HCT116 (cell line): ENCODE results near the gene LRRC75A. TPM values are rescaled to one million over a fixed set of nuclear protein-coding genes. Genes with fewer than 3 reads are reported as not detected.

ENCODE experiments used
- ATAC-seq: fragments of 200-7000 bp; cut with Tn5 transposase; 2 replicates; pipeline ENCODE4 v1.9.1; 2020; ENCODE audit warnings: mild to moderate bottlenecking, moderate library complexity
- BruUV-seq: library from RNA; stranded (reverse); fragments of 400-500 nt; replicated peaks from 2 replicates; lab custom pipeline; 2021; lab: Mats Ljungman, UMichigan
- CTCF ChIA-PET: fragments of 300-600 bp; sonication (Branson Sonifier 250); formaldehyde crosslinking; loops from one replicate; lab custom pipeline; 2021; ENCODE audit warnings: antibody characterized with exemption; lab: Charles Lee
- POLR2A ChIA-PET: fragments of 300-600, 350-600 bp; sonication (Branson Sonifier 250); formaldehyde crosslinking; loops from one replicate; lab custom pipeline; 2021; ENCODE audit warnings: antibody characterized with exemption; lab: Charles Lee
- RAD21 ChIA-PET, 2 experiments: fragments of 300-600 bp; sonication (Branson Sonifier 250); formaldehyde crosslinking; loops; one replicate each; lab custom pipeline; 2023; ENCODE audit warnings: low total read pairs in 2 of 2; ENCODE audit not compliant: uncharacterized antibody in 2 of 2, unreplicated experiment in 2 of 2, low non-redundant PET in 1 of 2; lab: Charles Lee
- DNase-seq: peaks from one replicate; pipeline ENCODE4 v3.0.0-alpha.2; 2010; ENCODE audit warnings: low read depth, low spot score
- H2AFZ ChIP-seq: fragments of 200-600 bp; shearing (Covaris generic), sonication (generic); 2 replicates; pipeline ENCODE4 v1.6.1; 2017; ENCODE audit warnings: low read depth, mixed run types, mixed read lengths, antibody characterized with exemption, low read length; ENCODE audit not compliant: poor library complexity, severe bottlenecking
- H3K27ac ChIP-seq: 2 replicates; pipeline ENCODE4 v1.5.1; 2012; ENCODE audit warnings: low read depth, low read length
- H3K27me3 ChIP-seq: fragments of 200-600 bp; sonication (generic); 2 replicates; pipeline ENCODE4 v1.6.1; 2016; ENCODE audit warnings: mixed run types, low read length, mixed read lengths; ENCODE audit not compliant: insufficient read depth
- H3K36me3 ChIP-seq, 2 experiments: fragments of 200-500 bp in 1 of 2; fragments of 200-600 bp in 1 of 2; sonication (Bioruptor generic) in 1 of 2; sonication (generic) in 1 of 2; 2 replicates each; pipeline versions ENCODE4 v1.5.1 to v1.6.1; 2014 to 2016; ENCODE audit warnings: low read length in 2 of 2, inconsistent platforms in 1 of 2, mixed read lengths in 1 of 2, mixed run types in 1 of 2; ENCODE audit not compliant: insufficient read depth in 2 of 2, control insufficient read depth in 1 of 2
- H3K4me1 ChIP-seq, 2 experiments: fragments of 200-600 bp in 1 of 2; sonication (generic) in 1 of 2; 2 replicates each; pipeline versions ENCODE4 v1.5.1 to v1.6.1; 2012 to 2017; ENCODE audit warnings: low read length in 2 of 2, inconsistent platforms in 1 of 2, mild to moderate bottlenecking in 1 of 2, mixed read lengths in 1 of 2, mixed run types in 1 of 2, moderate library complexity in 1 of 2; ENCODE audit not compliant: insufficient read depth in 2 of 2, control insufficient read depth in 1 of 2
- H3K4me2 ChIP-seq: fragments of 200-600 bp; sonication (generic); 2 replicates; pipeline ENCODE4 v1.6.1; 2017; ENCODE audit warnings: mixed run types, low read length, mixed read lengths
- H3K4me3 ChIP-seq, 2 experiments: fragments of 200-600 bp in 1 of 2; sonication (generic) in 1 of 2; replicated peaks in 1 of 2; 2 replicates each; pipeline ENCODE4 v1.5.1; 2011 to 2016; ENCODE audit warnings: low read length in 2 of 2, control low read depth in 1 of 2, low read depth in 1 of 2, mild to moderate bottlenecking in 1 of 2, mixed read lengths in 1 of 2, mixed run types in 1 of 2
- H3K79me2 ChIP-seq: fragments of 200-600 bp; sonication (generic); 2 replicates; pipeline ENCODE4 v1.6.1; 2017; ENCODE audit warnings: mild to moderate bottlenecking, mixed run types, low read length, moderate library complexity, mixed read lengths; ENCODE audit not compliant: insufficient read depth
- H3K9ac ChIP-seq: fragments of 200-600 bp; sonication (generic); 2 replicates; pipeline ENCODE4 v1.6.1; 2016; ENCODE audit warnings: low read length, mixed read lengths
- H3K9me2 ChIP-seq: fragments of 200-600 bp; sonication (generic), shearing (Covaris generic); 2 replicates; pipeline ENCODE4 v1.6.1; 2017; ENCODE audit warnings: mixed run types, mild to moderate bottlenecking, moderate library complexity; ENCODE audit not compliant: insufficient read depth
- H3K9me3 ChIP-seq, 2 experiments: fragments of 200-500 bp in 1 of 2; fragments of 200-600 bp in 1 of 2; sonication (Bioruptor generic) in 1 of 2; sonication (generic) in 1 of 2; 2 replicates each; pipeline ENCODE4 v1.6.1; 2014 to 2017; ENCODE audit warnings: low read length in 2 of 2, mixed read lengths in 2 of 2, inconsistent platforms in 1 of 2, low read depth in 1 of 2, mild to moderate bottlenecking in 1 of 2, mixed run types in 1 of 2, moderate library complexity in 1 of 2; ENCODE audit not compliant: control insufficient read depth in 1 of 2, insufficient read depth in 1 of 2
- H4K20me1 ChIP-seq: fragments of 200-600 bp; sonication (generic), shearing (Covaris generic); 2 replicates; pipeline ENCODE4 v1.6.1; 2017; ENCODE audit warnings: mixed run types, mild to moderate bottlenecking, moderate library complexity; ENCODE audit not compliant: insufficient read depth
- CEBPB ChIP-seq: IDR thresholded peaks from 2 replicates; pipeline ENCODE4 v1.6.1; 2012; ENCODE audit warnings: low read depth
- EGR1 ChIP-seq: IDR thresholded peaks from 2 replicates; pipeline ENCODE4 v1.6.1; 2012; ENCODE audit warnings: low read depth
- EZH2phosphoT487 ChIP-seq: fragments of 200-600 bp; IDR thresholded peaks from 2 replicates; pipeline ENCODE4 v1.6.1; 2018; ENCODE audit warnings: antibody characterized with exemption, borderline replicate concordance
- FOSL1 ChIP-seq: IDR thresholded peaks from 2 replicates; pipeline ENCODE4 v1.6.1; 2012; ENCODE audit warnings: low read depth
- JUND ChIP-seq: IDR thresholded peaks from 2 replicates; pipeline ENCODE4 v1.6.1; 2012
- POLR2A ChIP-seq: IDR thresholded peaks from 2 replicates; pipeline ENCODE4 v1.7.0; 2011; ENCODE audit warnings: borderline replicate concordance; ENCODE audit not compliant: insufficient read depth, insufficient read length; ENCODE audit errors: extremely low read depth
- POLR2AphosphoS5 ChIP-seq: IDR thresholded peaks from 2 replicates; pipeline ENCODE4 v1.6.1; 2011; ENCODE audit warnings: mild to moderate bottlenecking, low read depth, low read length, moderate library complexity
- REST ChIP-seq: IDR thresholded peaks from 2 replicates; pipeline ENCODE4 v1.6.1; 2012; ENCODE audit warnings: low read depth
- SIN3A ChIP-seq: IDR thresholded peaks from 2 replicates; pipeline ENCODE4 v1.6.1; 2012; ENCODE audit warnings: low read depth
- YY1 ChIP-seq: IDR thresholded peaks from 2 replicates; pipeline ENCODE4 v1.6.1; 2011; ENCODE audit warnings: low read length, low read depth, moderate library complexity, mild to moderate bottlenecking; ENCODE audit not compliant: insufficient replicate concordance; ENCODE audit errors: extremely low read depth
- ZNF274 ChIP-seq: fragments of 200-500 bp; sonication (Bioruptor generic); IDR thresholded peaks from 2 replicates; pipeline ENCODE4 v1.6.1; 2014; ENCODE audit warnings: mild to moderate bottlenecking, low read depth, low read length, inconsistent platforms
- intact Hi-C: fragments of 100-400 bp; cut with micrococcal nuclease; formaldehyde crosslinking; loops from 2 replicates; pipeline ENCODE4 v1.10.0; 2022
- total RNA-seq: library from RNA; stranded (reverse); gene quantifications from one replicate; pipeline ENCODE4 v1.2.1, GENCODE V29; 2021; ENCODE audit not compliant: unreplicated experiment

Gene LRRC75A
- total RNA-seq, 1 experiment from 2014 or later: 2.3 TPM

GRCh38 chr17:16429083-16429482, 62.9 kb downstream of the LRRC75A start:
- ATAC-seq (no peak), DNase-seq (no peak)
- POLR2A ChIA-PET: interaction anchor here (6.8 kb wide), 1 partner anchor 11 kb away, joined by 93 read pairs; no protein-coding TSS in a partner anchor
- no peaks in the 10 kb centered on the region for H3K9me2 ChIP-seq
- no peaks in the 10 kb centered on the region for H3K9me3 ChIP-seq
- no peak overlapping the region for H3K27ac ChIP-seq
- H3K4me2 ChIP-seq: no peak overlapping the region
- no peak overlapping the region for H3K4me3 ChIP-seq
- no peaks in the 10 kb centered on the region for H4K20me1 ChIP-seq
- no TSS peak for BruUV-seq
- H3K9ac ChIP-seq: no peak overlapping the region
- intact Hi-C loops: loop anchor here (5.0 kb wide), 1 partner anchor 42 kb away; no protein-coding TSS in a partner anchor
- TF ChIP-seq EGR1 (no peak), REST (no peak), SIN3A (no peak), FOSL1 (no peak), JUND (no peak), POLR2A (no peak), POLR2AphosphoS5 (no peak), YY1 (no peak), EZH2phosphoT487 (no peak), ZNF274 (no peak), CEBPB (no peak)
- H3K4me1 ChIP-seq: peaks cover 2 to 10% of the 10 kb centered on the region in 2 experiments; a peak in 3 of 4 replicates
- H3K27me3 ChIP-seq: no peaks in the 10 kb centered on the region
- H2AFZ ChIP-seq: no peak overlapping the region
- CTCF ChIA-PET: interaction anchor here (4.1 kb wide), 1 partner anchor 9 kb away, joined by 52 read pairs; no protein-coding TSS in a partner anchor
- no peaks in the 10 kb centered on the region for H3K36me3 ChIP-seq
- RAD21 ChIA-PET: interaction anchor here in 1 of 2 experiments (0.6 kb wide), 1 partner anchor 70 kb away, joined by 3 read pairs; no protein-coding TSS in a partner anchor
- H3K79me2 ChIP-seq: no peaks in the 10 kb centered on the region
